ENCODE data around the gene CHST11. TPM values are rescaled to one million over a fixed set of nuclear protein-coding genes. Genes with fewer than 3 reads are reported as not detected.

The CHST11 gene
- total RNA-seq, 2 donors from 2014 or later: 2.9 to 4.9 TPM

- intact Hi-C loops (cut with DNase I): no loop called here
- Histone ChIP-seq H3K4me1 (no peaks in the 10 kb centered on the region), H3K27ac (no peak overlapping the region), H3K36me3 (no peaks in the 10 kb centered on the region), H3K9me3 (no peaks in the 10 kb centered on the region), H3K4me3 (no peak overlapping the region), H3K9ac (ENCODE audit: low read depth in 2 of 2, low read length in 2 of 2) (no peak overlapping the region), H3K27me3 (no peaks in the 10 kb centered on the region)
- DNase-seq: no peak
- no peak for TF ChIP-seq CTCF (IDR thresholded peaks at IDR 0.05)
Observed at GRCh38 chr12:104768033-104768432, 311.3 kb downstream of the CHST11 start.

GRCh38 chr12:104769144-104769561, 312.4 kb downstream of the CHST11 start:
- Histone ChIP-seq H3K27ac (no peak overlapping the region), H3K4me3 (no peak overlapping the region), H3K27me3 (no peaks in the 10 kb centered on the region), H3K9me3 (no peaks in the 10 kb centered on the region), H3K36me3 (no peaks in the 10 kb centered on the region), H3K4me1 (no peaks in the 10 kb centered on the region), H3K9ac (ENCODE audit: low read depth in 2 of 2, low read length in 2 of 2) (no peak overlapping the region)
- TF ChIP-seq CTCF (IDR thresholded peaks at IDR 0.05): no peak
- DNase-seq: no peak
- intact Hi-C loops (cut with DNase I): no loop called here

- Histone ChIP-seq H3K4me3 (no peak overlapping the region), H3K9ac (ENCODE audit: low read depth in 2 of 2, low read length in 2 of 2) (no peak overlapping the region), H3K9me3 (no peaks in the 10 kb centered on the region), H3K27ac (no peak overlapping the region), H3K27me3 (no peaks in the 10 kb centered on the region), H3K4me1 (no peaks in the 10 kb centered on the region), H3K36me3 (no peaks in the 10 kb centered on the region)
- intact Hi-C loops (cut with DNase I): no loop called here
- DNase-seq: no peak
- no peak for TF ChIP-seq CTCF (IDR thresholded peaks at IDR 0.05)
Observed at GRCh38 chr12:104772336-104772735, 315.6 kb downstream of the CHST11 start.

GRCh38 chr12:104775731-104776231, 319.0 kb downstream of the CHST11 start:
- no peaks in the 10 kb centered on the region for H3K27me3 ChIP-seq
- H3K27ac ChIP-seq: no peak overlapping the region
- H3K36me3 ChIP-seq: no peaks in the 10 kb centered on the region
- no peak overlapping the region for H3K4me3 ChIP-seq
- no peak for TF ChIP-seq CTCF (IDR thresholded peaks at IDR 0.05)
- H3K4me1 ChIP-seq: no peaks in the 10 kb centered on the region
- intact Hi-C loops (cut with DNase I): no loop called here
- H3K9me3 ChIP-seq: no peaks in the 10 kb centered on the region
- no peak overlapping the region for H3K9ac ChIP-seq (ENCODE audit: low read depth in 2 of 2, low read length in 2 of 2)
- DNase-seq: no peak

- no peak for DNase-seq
- no peak for TF ChIP-seq CTCF (IDR thresholded peaks at IDR 0.05)
- H3K27me3 ChIP-seq: no peaks in the 10 kb centered on the region
- no peaks in the 10 kb centered on the region for H3K36me3 ChIP-seq
- no peaks in the 10 kb centered on the region for H3K4me1 ChIP-seq
- no peak overlapping the region for H3K9ac ChIP-seq (ENCODE audit: low read depth in 2 of 2, low read length in 2 of 2)
- H3K4me3 ChIP-seq: no peak overlapping the region
- intact Hi-C loops (cut with DNase I): no loop called here
- no peak overlapping the region for H3K27ac ChIP-seq
- no peaks in the 10 kb centered on the region for H3K9me3 ChIP-seq
Observed at GRCh38 chr12:104779134-104779533, 322.4 kb downstream of the CHST11 start.
